ENCODE results near the gene KIF6. TPM values are rescaled to one million over a fixed set of nuclear protein-coding genes. Genes with fewer than 3 reads are reported as not detected.
A peak's percentile ranks its signal among the peaks of the same experiment; 100 is the strongest.

KIF6 gene
- total RNA-seq, 1 donor from 2014 or later = not detected

GRCh38 chr6:39440039-39440426 lies 285.2 kb downstream of the KIF6 start:
- no peaks in the 10 kb centered on the region for H3K27me3 ChIP-seq
- no peak overlapping the region for H3K4me3 ChIP-seq
- H3K9me3 ChIP-seq = no peaks in the 10 kb centered on the region
- no peaks in the 10 kb centered on the region for H3K36me3 ChIP-seq
- H3K4me1 ChIP-seq = no peaks in the 10 kb centered on the region
- TF ChIP-seq POLR2AphosphoS5 (IDR thresholded peaks at IDR 0.05; ENCODE audit: insufficient read depth in 1 of 2, low read depth in 1 of 2) (no peak), CTCF (IDR thresholded peaks at IDR 0.05) (no peak), POLR2A (IDR thresholded peaks at IDR 0.05) (no peak)
- DNase-seq (ENCODE audit: extremely low spot score in 2 of 2) = peak in 1 of 2 donors; percentile 49
- intact Hi-C loops (cut with DNase I) = no loop called here
- H3K27ac ChIP-seq = no peak overlapping the region

- Histone ChIP-seq H3K27me3 (no peaks in the 10 kb centered on the region), H3K9me3 (no peaks in the 10 kb centered on the region), H3K36me3 (no peaks in the 10 kb centered on the region), H3K27ac (no peak overlapping the region), H3K4me1 (no peaks in the 10 kb centered on the region), H3K4me3 (no peak overlapping the region)
- peak in 1 of 2 donors; percentile 25 for DNase-seq (ENCODE audit: extremely low spot score in 2 of 2)
- TF ChIP-seq POLR2A (IDR thresholded peaks at IDR 0.05) = no peak
- TF ChIP-seq POLR2AphosphoS5 (IDR thresholded peaks at IDR 0.05; ENCODE audit: insufficient read depth in 1 of 2, low read depth in 1 of 2) = no peak
- no peak for TF ChIP-seq CTCF (IDR thresholded peaks at IDR 0.05)
- intact Hi-C loops (cut with DNase I) = no loop called here
These were observed 285.7 kb downstream of the KIF6 start for GRCh38 chr6:39439342-39440038.

GRCh38 chr6:39433630-39434029 lies 291.6 kb downstream of the KIF6 start:
- Histone ChIP-seq H3K36me3 (no peaks in the 10 kb centered on the region), H3K9me3 (no peaks in the 10 kb centered on the region), H3K27ac (no peak overlapping the region), H3K27me3 (no peaks in the 10 kb centered on the region), H3K4me3 (no peak overlapping the region), H3K4me1 (peaks cover 8% of the 10 kb centered on the region)
- DNase-seq (ENCODE audit: extremely low spot score in 2 of 2) = peak in 1 of 2 donors; percentile 40
- intact Hi-C loops (cut with DNase I) = no loop called here
- TF ChIP-seq POLR2A (IDR thresholded peaks at IDR 0.05) = no peak
- TF ChIP-seq POLR2AphosphoS5 (IDR thresholded peaks at IDR 0.05; ENCODE audit: insufficient read depth in 1 of 2, low read depth in 1 of 2) = no peak
- no peak for TF ChIP-seq CTCF (IDR thresholded peaks at IDR 0.05)

- peak in 1 of 2 donors; percentile 44 for DNase-seq (ENCODE audit: extremely low spot score in 2 of 2)
- Histone ChIP-seq H3K9me3 (no peaks in the 10 kb centered on the region), H3K27me3 (no peaks in the 10 kb centered on the region), H3K27ac (no peak overlapping the region), H3K36me3 (no peaks in the 10 kb centered on the region), H3K4me1 (peaks cover 8% of the 10 kb centered on the region), H3K4me3 (no peak overlapping the region)
- intact Hi-C loops (cut with DNase I) = no loop called here
- TF ChIP-seq POLR2AphosphoS5 (IDR thresholded peaks at IDR 0.05; ENCODE audit: insufficient read depth in 1 of 2, low read depth in 1 of 2) (no peak), POLR2A (IDR thresholded peaks at IDR 0.05) (no peak), CTCF (IDR thresholded peaks at IDR 0.05) (no peak)
These were observed 292.7 kb downstream of the KIF6 start for GRCh38 chr6:39432330-39433025.
